GM23338 (cell line): ENCODE measurements around the gene DENND5B. TPM values are rescaled to one million over a fixed set of nuclear protein-coding genes. Genes with fewer than 3 reads are reported as not detected.

Source experiments
- ATAC-seq: fragments of 200-7000 bp; cut with Tn5 transposase; 3 replicates; pipeline ENCODE4 v1.9.1; 2020
- DNase-seq: peaks from one replicate; pipeline ENCODE4 v3.0.0-alpha.2; 2015; ENCODE audit warnings: low spot score
- H2AFZ ChIP-seq: fragments of 200-600 bp; sonication (generic); 2 replicates; pipeline ENCODE4 v1.8.0; 2016; ENCODE audit warnings: antibody characterized with exemption, mild to moderate bottlenecking, moderate library complexity
- H3F3A ChIP-seq: fragments of 200-600 bp; sonication (generic); replicated peaks from 2 replicates; pipeline ENCODE4 v1.8.0; 2017; ENCODE audit warnings: antibody characterized with exemption, mixed run types, low read depth
- H3K27ac ChIP-seq: fragments of 200-600 bp; sonication (generic); 2 replicates; pipeline ENCODE4 v1.6.1; 2016; ENCODE audit warnings: low read depth
- H3K27me3 ChIP-seq: fragments of 200-600 bp; sonication (generic); 2 replicates; pipeline ENCODE4 v1.8.0; 2016; ENCODE audit warnings: mild to moderate bottlenecking, mixed run types, moderate library complexity; ENCODE audit not compliant: insufficient read depth
- H3K36me3 ChIP-seq: fragments of 200-600 bp; sonication (generic); 2 replicates; pipeline ENCODE4 v1.8.0; 2016; ENCODE audit warnings: mild to moderate bottlenecking; ENCODE audit not compliant: insufficient read depth
- H3K4me1 ChIP-seq: fragments of 200-600 bp; sonication (generic); 2 replicates; pipeline ENCODE4 v1.8.0; 2016; ENCODE audit warnings: mild to moderate bottlenecking, moderate library complexity; ENCODE audit not compliant: insufficient read depth
- H3K4me2 ChIP-seq: fragments of 200-600 bp; sonication (generic); 2 replicates; pipeline ENCODE4 v1.7.1; 2017; ENCODE audit warnings: mixed run types
- H3K4me3 ChIP-seq: fragments of 200-600 bp; sonication (generic); 2 replicates; pipeline ENCODE4 v1.6.1; 2016; ENCODE audit warnings: mixed run types
- H3K79me2 ChIP-seq: fragments of 200-600 bp; sonication (generic); replicated peaks from 2 replicates; pipeline ENCODE4 v1.8.0; 2017; ENCODE audit warnings: mild to moderate bottlenecking; ENCODE audit not compliant: insufficient read depth
- H3K9me2 ChIP-seq: fragments of 200-600 bp; sonication (generic); 2 replicates; pipeline ENCODE4 v1.8.0; 2017; ENCODE audit not compliant: insufficient read depth
- H4K20me1 ChIP-seq: fragments of 200-600 bp; sonication (generic); replicated peaks from 2 replicates; pipeline ENCODE4 v1.8.0; 2017; ENCODE audit warnings: mild to moderate bottlenecking; ENCODE audit not compliant: insufficient read depth
- H3K27ac Mint-ChIP-seq: 2 replicates; pipeline ENCODE4 v1.8.0; 2020; ENCODE audit warnings: inconsistent platforms, mild to moderate bottlenecking, moderate library complexity, mixed read lengths
- H3K27me3 Mint-ChIP-seq: 3 replicates; pipeline ENCODE4 v1.8.0; 2022; ENCODE audit warnings: low read depth, mild to moderate bottlenecking, moderate library complexity, mixed read lengths, inconsistent platforms; ENCODE audit not compliant: insufficient read depth, poor library complexity
- H3K36me3 Mint-ChIP-seq: 3 replicates; pipeline ENCODE4 v1.8.0; 2021; ENCODE audit warnings: low read depth, mild to moderate bottlenecking, inconsistent platforms, moderate library complexity, mixed read lengths
- H3K4me1 Mint-ChIP-seq: 3 replicates; pipeline ENCODE4 v1.8.0; 2020; ENCODE audit warnings: mild to moderate bottlenecking, inconsistent platforms, mixed read lengths
- H3K4me3 Mint-ChIP-seq: 3 replicates; pipeline ENCODE4 v1.8.0; 2021; ENCODE audit warnings: moderate library complexity, mild to moderate bottlenecking, inconsistent platforms, mixed read lengths
- H3K9me3 Mint-ChIP-seq: 3 replicates; pipeline ENCODE4 v1.8.0; 2020; ENCODE audit warnings: moderate library complexity, mild to moderate bottlenecking, inconsistent platforms, mixed read lengths
- CREB1 ChIP-seq: fragments of 250-450 bp; sonication (Bioruptor Pico); IDR thresholded peaks from 2 replicates; pipeline ENCODE4 v1.5.0; 2020; ENCODE audit warnings: low read depth, mild to moderate bottlenecking, moderate library complexity
- EZH2 ChIP-seq: fragments of 200-600 bp; sonication (generic); IDR thresholded peaks from one replicate; pipeline ENCODE4 v1.8.0; 2017; ENCODE audit warnings: antibody characterized with exemption, mild to moderate bottlenecking, low read depth; ENCODE audit not compliant: unreplicated experiment
- EZH2phosphoT487 ChIP-seq: fragments of 200-600 bp; sonication (generic); IDR thresholded peaks from one replicate; pipeline ENCODE4 v1.8.1; 2018; ENCODE audit warnings: antibody characterized with exemption; ENCODE audit not compliant: unreplicated experiment
- JUNB ChIP-seq: IDR thresholded peaks from one replicate; pipeline ENCODE4 v1.6.1; 2016; ENCODE audit warnings: antibody characterized with exemption; ENCODE audit not compliant: unreplicated experiment
- POLR2AphosphoS5 ChIP-seq: IDR thresholded peaks from 2 replicates; pipeline ENCODE4 v1.6.1; 2016; ENCODE audit warnings: antibody characterized with exemption, low read depth
- ZNF331 ChIP-seq: fragments of 250-450 bp; sonication (Bioruptor Pico); IDR thresholded peaks from 2 replicates; pipeline ENCODE4 v1.5.0; 2020; ENCODE audit warnings: low read depth, mild to moderate bottlenecking, moderate library complexity
- polyA plus RNA-seq: library from polyadenylated mRNA; unstranded; fragments of >200 nt; fragmentation: Nextera tagmentation; extraction: Ambion mirVana; gene quantifications from 2 replicates; pipeline ENCODE4 v1.2.1, GENCODE V29; 2016
- total RNA-seq: library from RNA; depleted of rRNA; stranded (reverse); fragments of >200 nt; shearing (Covaris generic); gene quantifications from 2 replicates; pipeline ENCODE4 v1.2.3, GENCODE V29; 2014
- TF ChIP-seq, protein P1 (sequence below), 2 experiments: fragments of 200-600 bp in 1 of 2; sonication (generic) in 1 of 2; conservative IDR thresholded peaks; 2 replicates each; pipeline versions ENCODE4 v1.5.1 to v1.6.1; 2016 to 2017; ENCODE audit warnings: antibody characterized with exemption in 2 of 2, low read depth in 2 of 2, mild to moderate bottlenecking in 2 of 2, moderate library complexity in 1 of 2

The DENND5B gene
- total and polyA plus RNA-seq, 2 experiments from 2014 or later: 6.5 to 17.2 TPM

DNA sequence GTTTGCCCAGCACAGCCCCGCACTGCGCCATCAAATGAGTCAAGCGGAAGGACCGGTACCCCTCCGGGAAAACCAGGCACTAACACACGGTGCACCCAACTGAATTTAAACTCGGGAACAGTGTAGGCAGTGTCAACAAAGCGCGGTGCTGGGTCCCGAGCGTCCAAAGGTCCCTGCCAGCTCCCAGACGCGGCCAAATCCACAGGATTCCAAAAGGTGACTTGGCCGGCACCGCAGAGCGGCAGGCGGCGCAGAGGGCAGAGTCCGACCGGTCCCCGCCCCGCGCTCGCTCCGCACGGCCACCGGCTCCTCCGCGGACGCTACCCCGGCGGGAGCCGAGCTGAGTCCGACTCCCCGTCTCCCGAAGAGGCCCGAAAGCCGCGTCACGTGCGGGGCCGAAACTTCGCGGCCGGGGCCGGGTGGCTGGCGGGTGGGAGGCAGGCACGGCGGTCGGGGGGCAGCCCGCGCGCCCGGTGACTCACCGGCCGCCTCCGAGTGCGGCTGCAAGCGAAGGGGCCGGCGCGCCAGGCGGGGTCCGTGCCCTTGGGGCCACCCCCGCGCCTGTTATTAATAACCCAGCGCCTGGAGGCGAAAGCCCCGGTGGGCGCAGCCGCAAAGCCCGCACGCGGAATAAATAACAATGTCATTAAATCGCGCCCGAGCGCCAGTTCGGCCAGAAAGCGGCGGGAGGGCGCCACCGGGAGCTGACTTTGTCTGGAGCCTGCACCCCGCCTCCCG is 863 bp downstream of the DENND5B start:
- TF ChIP-seq CREB1 (CRISPR knock-in tag) (peak; percentile 44; the same call in 1 of the 2 replicates), EZH2phosphoT487 (no peak)
- TF ChIP-seq, protein P1, sequence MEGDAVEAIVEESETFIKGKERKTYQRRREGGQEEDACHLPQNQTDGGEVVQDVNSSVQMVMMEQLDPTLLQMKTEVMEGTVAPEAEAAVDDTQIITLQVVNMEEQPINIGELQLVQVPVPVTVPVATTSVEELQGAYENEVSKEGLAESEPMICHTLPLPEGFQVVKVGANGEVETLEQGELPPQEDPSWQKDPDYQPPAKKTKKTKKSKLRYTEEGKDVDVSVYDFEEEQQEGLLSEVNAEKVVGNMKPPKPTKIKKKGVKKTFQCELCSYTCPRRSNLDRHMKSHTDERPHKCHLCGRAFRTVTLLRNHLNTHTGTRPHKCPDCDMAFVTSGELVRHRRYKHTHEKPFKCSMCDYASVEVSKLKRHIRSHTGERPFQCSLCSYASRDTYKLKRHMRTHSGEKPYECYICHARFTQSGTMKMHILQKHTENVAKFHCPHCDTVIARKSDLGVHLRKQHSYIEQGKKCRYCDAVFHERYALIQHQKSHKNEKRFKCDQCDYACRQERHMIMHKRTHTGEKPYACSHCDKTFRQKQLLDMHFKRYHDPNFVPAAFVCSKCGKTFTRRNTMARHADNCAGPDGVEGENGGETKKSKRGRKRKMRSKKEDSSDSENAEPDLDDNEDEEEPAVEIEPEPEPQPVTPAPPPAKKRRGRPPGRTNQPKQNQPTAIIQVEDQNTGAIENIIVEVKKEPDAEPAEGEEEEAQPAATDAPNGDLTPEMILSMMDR (conservative IDR thresholded peaks at IDR 0.05; ENCODE audit: low read depth in 2 of 2): peak in 1 of 2 experiments; percentile 22; a peak in 1 of 4 replicates
- no peak overlapping the region; the same call in 1 of the 2 replicates for H3K27ac ChIP-seq
- no peak overlapping the region for H3K27ac Mint-ChIP-seq
- H3K36me3 Mint-ChIP-seq: peaks cover 11% of the 10 kb centered on the region
- H3K36me3 ChIP-seq: no peaks in the 10 kb centered on the region
- H3K4me3 ChIP-seq: peak overlapping the region; percentile 75
- peaks cover 34% of the 10 kb centered on the region for H3K79me2 ChIP-seq
- H2AFZ ChIP-seq: peak overlapping the region; percentile 87
- peak overlapping the region; percentile 86 for H3K4me3 Mint-ChIP-seq
- H4K20me1 ChIP-seq: peaks cover 8% of the 10 kb centered on the region
- peaks cover 18% of the 10 kb centered on the region for H3K4me1 ChIP-seq
- H3F3A ChIP-seq: peaks cover 7% of the 10 kb centered on the region; the same call in 1 of the 2 replicates
- H3K9me2 ChIP-seq: peaks cover 3% of the 10 kb centered on the region; the same call in 1 of the 2 replicates
- H3K4me2 ChIP-seq: peak overlapping the region; percentile 85
- H3K9me3 Mint-ChIP-seq: no peaks in the 10 kb centered on the region; the same call in 1 of the 3 replicates
- H3K27me3 Mint-ChIP-seq: peaks cover 20% of the 10 kb centered on the region
- H3K27me3 ChIP-seq: peaks cover 32% of the 10 kb centered on the region
- ATAC-seq (peak; percentile 69), DNase-seq (peak; percentile 72)
- peaks cover 24% of the 10 kb centered on the region for H3K4me1 Mint-ChIP-seq

DNA sequence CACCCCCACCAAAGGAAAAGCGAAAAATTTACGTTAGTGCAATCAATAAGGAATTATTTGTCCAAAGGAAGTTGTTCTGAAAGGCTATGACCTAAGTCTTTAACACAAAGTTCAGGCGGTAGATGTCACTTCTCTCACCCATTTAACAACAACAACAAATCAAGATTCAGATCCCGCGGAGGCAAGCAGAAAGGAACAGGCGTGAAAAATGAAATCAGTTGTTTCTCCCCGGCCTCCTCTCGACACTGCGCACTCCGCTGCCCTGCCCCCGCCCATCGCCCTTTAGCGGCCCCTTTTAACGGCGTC is 1.4 kb downstream of the DENND5B start:
- Mint-ChIP-seq H3K4me3 (peak overlapping the region; percentile 86), H3K4me1 (peaks cover 27% of the 10 kb centered on the region), H3K27ac (no peak overlapping the region), H3K27me3 (peaks cover 20% of the 10 kb centered on the region), H3K9me3 (no peaks in the 10 kb centered on the region; the same call in 1 of the 3 replicates), H3K36me3 (peaks cover 11% of the 10 kb centered on the region)
- H3K36me3 ChIP-seq: no peaks in the 10 kb centered on the region
- DNase-seq: peak; percentile 81
- H3K4me1 ChIP-seq: peaks cover 21% of the 10 kb centered on the region
- peaks cover 7% of the 10 kb centered on the region; the same call in 1 of the 2 replicates for H3F3A ChIP-seq
- H3K4me2 ChIP-seq: peak overlapping the region; percentile 85
- H4K20me1 ChIP-seq: peaks cover 8% of the 10 kb centered on the region
- H3K79me2 ChIP-seq: peaks cover 34% of the 10 kb centered on the region
- H2AFZ ChIP-seq: peak overlapping the region; percentile 87
- H3K4me3 ChIP-seq: peak overlapping the region; percentile 75
- no peak overlapping the region; the same call in 1 of the 2 replicates for H3K27ac ChIP-seq
- peak; percentile 68; the same call in 1 of the 2 replicates for TF ChIP-seq CREB1 (CRISPR knock-in tag)
- TF ChIP-seq, protein P1 (conservative IDR thresholded peaks at IDR 0.05; ENCODE audit: low read depth in 2 of 2): no peak
- no peak for TF ChIP-seq POLR2AphosphoS5
- no peak for TF ChIP-seq ZNF331 (CRISPR knock-in tag)
- peak; percentile 1 for TF ChIP-seq EZH2
- no peak for TF ChIP-seq JUNB
- ATAC-seq: peak; percentile 71; the same call in 2 of the 3 replicates
- H3K27me3 ChIP-seq: peaks cover 32% of the 10 kb centered on the region
- peaks cover 3% of the 10 kb centered on the region; the same call in 1 of the 2 replicates for H3K9me2 ChIP-seq
